Stimulated activated CD4-positive, alpha-beta T cell treated with anti-CD3 and anti-CD28 coated beads, Interleukin-12 subunit alpha, Interleukin-12 subunit beta, amount 100 ng/mL, for 4 hours (primary cell): ENCODE results near the gene GAK.
"Not testable (repeated sequence)": the region's sequence is repeated elsewhere in the genome, so short reads cannot be mapped to it uniquely, and the experiment has no call there.

Experiments
- DNase-seq: peaks from one replicate; pipeline ENCODE4 v3.0.0-alpha.2; 2020

GAK gene

DNA sequence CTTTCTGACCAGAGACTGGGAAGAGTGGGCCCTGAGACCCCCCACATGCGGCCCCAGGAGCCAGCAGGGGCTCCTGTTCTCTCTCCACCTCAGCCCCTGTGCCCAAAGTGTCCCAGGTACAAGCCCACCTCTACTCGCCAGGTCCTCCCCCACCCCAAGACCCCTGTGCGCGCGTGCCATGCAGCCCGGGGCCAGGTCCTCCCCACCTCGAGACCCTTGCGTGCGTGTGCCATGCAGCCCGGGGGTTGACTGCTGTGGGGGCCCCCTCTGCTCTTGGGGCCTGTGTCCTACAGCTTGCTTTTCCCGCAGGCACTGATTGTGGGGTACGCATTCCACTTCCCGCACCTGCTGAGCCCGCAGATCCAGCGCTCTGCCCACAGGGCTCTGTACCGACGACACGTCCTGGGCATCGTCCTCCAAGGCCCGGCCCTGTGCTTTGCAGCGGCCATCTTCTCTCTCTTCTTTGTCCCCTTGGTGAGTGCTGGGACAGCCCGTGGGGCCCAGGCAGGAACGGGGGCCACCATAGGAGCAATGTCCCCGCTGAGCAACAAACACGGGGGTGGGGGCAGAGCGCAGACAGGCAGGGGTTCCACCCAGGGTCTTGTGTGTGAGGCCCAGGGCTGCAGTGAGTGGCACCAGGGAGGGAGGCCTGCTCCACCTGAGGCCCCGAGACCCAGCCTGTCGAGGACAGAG, 20.9 kb upstream of the GAK start:
- no peak for DNase-seq

DNA sequence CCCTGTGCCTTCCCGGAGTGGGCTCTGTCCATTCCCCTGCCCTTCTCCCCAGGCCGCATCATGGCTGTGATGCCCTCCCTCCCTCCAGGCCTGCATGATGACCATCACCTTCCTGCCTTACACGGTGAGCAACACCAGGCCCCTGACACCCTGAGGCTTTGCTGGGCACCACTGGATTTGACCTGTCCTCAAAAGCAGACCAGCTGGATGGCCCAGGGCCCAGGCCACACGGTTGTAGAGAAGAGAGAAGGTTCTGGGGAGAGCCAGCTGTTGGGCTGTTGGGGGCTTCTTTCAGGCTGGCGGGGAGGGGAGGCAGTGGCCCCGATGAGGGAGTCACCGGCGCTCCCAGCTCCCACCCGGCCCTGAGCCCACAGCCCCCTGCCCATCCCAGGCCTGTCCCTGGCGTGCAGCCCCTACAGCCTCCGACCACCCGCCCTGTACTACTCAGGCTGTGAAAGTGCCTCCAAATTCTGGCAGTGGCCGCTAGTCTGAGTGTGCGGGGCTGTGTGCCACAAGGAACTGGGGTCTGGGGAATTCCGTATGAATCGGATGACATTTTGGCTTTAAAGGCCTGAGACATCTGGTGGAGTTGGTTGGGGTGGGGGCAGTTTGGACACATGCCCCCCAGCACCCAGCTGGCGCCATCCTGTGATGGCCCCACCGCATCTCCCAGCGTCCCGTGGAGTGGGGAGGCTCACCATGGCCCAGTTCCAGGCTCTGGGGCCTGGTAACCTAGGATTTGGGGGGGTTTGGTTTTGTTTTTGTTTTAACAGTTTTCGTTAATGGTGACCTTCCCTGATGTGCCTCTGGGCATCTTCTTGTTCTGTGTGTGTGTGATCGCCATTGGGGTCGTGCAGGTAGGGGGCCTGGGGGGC, 19.7 kb upstream of the GAK start:
- no peak for DNase-seq

DNA sequence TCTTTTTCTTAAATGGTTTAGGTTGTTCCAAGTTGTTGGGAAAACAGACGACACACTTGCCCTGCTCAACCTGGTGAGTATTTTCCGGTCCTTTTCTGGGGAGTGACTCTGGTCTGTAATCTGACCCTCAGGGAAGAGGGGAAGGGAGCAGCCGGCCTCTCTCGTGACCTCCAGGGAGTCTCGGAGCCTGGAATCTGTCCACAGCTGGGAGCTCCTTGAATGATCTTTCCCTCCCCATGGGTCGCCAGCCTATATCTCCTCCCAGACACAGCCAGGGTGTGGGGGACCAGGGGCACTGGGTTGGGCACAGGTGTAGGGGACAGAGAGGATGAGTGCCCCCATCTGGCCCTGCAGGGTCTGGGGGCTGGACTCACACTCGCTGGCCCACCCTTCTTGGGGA, 19.1 kb upstream of the GAK start:
- DNase-seq, result no peak

DNA sequence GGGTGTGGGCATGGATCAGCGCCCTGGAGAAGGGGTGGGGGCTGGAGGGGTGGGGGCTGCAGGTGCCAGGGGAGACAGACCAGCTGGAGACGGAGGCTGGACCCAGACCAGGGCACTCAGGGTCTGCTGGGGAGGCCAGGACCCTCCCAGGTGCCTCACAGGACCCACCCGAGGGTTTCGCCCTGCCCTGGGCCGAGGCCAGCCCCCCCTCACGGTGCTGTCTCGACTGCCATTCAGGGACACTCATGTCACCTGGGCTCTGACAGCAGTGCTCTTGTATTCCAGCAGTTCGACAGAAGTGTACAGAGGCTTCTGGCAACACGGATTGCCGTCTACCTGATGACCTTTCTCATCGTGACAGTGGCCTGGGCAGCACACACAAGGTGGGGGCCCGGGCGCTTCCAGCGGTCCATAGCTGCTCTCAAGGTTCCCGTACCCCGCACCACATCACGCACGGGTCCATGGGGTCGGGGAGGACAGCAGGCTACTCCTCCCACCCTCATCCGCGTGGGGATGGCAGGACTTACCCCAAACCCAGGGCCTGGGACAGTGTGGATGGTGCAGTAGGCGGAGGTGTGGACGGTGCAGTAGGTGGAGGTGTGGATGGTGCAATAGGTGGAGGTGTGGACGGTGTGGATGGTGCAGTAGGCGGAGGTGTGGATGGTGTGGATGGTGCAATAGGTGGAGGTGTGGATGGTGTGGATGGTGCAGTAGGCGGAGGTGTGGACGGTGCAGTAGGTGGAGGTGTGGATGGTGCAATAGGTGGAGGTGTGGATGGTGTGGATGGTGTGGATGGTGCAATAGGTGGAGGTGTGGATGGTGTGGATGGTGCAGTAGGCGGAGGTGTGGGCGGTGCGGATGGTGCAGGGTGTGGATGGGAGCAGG, 18.3 kb upstream of the GAK start:
- DNase-seq, result no peak

DNA sequence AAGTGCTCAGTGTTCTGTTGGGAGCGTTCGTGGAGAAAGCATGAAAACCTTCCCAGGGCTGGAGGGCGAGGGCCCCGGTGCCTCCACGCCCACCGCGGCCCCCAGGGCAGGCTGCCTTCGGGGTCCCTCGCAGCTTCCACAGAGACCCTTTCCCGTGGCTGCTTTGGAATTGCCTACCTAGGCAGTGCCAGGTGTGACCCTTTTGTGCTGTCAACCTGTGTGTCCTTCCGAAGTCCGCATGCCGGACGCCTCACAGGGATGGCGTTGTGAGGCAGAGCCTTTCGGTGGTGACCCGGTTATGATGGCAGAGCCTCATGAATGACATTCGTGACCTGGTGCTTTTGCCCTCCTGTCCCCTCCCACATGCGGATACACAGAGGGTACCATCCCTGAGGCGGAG, 17.5 kb upstream of the GAK start:
- no peak for DNase-seq

DNA sequence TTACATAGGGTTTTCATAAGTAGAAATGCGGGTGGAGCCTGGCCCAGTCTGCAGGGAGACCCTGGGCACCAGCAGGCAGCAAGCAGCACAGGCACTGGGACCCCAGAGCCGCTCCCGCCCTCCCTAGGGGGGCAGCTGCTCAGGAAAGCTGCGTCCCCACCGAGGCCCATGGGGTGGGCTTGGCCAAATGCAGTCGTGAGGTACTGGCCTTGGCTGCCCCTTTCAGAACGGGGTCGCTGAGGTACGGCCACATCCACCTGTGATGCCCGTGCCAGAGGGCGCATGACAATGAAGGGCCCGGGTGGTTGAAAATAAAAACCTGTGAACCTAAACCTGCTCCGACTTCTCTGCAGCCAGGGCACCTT, 16.8 kb upstream of the GAK start:
- DNase-seq, result no peak

DNA sequence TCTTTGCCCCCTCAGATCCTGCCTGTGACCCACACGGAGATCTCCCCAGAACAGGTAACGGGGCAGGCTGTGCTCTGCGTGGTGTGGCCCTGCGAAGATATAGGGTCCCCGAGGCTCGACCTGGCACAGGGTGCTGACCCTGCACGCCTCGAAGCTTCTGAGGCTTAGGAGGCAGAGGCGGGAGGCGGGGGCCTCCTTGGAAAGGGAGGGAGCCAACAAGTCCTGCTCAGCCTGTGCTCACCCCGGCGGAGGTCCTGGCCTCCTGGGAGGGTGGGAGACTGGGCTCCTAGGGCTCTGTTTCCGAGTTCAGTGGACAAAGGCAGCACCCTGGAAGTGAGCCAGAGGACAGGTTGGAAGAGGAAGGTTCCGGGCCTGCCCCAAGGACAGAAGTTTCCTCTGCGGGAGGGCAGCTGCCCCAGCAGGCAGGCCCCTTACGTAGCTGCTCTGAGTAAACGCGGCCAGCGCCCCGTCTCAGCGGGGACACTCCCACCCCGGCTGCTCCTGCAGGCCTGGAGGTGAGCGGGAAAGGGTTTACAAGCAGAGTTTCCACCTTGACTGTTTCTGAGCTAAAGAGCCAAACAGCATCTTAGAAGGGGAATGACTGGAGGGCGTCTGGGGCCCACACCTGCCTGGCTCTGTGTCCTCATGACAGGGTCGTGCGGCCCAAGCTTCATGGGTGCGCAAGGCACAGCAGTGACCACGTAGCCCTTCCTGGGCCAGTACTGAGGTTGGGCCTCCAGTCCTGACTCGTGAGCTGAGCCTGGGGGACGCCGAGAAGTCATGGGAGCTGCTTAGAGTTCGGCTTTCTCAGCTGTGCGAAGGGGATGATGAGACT, 16.2 kb upstream of the GAK start:
- DNase-seq, result no peak

DNA sequence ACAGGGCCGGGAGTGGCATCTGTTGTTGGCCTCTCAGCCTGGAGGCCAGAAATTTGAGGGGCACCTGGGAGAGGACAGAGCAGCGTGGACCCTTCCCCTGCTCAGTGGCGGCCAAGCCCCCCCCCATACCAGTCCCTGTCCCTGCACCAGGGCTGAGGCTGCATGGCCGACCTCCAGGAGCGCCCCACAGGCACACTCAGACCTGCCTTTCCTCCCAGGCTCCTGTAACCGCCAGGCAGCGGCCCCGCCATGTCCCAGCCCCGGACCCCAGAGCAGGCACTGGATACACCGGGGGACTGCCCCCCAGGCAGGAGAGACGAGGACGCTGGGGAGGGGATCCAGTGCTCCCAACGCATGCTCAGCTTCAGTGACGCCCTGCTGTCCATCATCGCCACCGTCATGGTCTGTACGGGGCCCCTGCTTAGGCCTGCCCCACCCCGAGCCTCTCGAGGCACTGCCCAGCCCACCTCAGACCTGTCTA, 15.4 kb upstream of the GAK start:
- no peak for DNase-seq

DNA sequence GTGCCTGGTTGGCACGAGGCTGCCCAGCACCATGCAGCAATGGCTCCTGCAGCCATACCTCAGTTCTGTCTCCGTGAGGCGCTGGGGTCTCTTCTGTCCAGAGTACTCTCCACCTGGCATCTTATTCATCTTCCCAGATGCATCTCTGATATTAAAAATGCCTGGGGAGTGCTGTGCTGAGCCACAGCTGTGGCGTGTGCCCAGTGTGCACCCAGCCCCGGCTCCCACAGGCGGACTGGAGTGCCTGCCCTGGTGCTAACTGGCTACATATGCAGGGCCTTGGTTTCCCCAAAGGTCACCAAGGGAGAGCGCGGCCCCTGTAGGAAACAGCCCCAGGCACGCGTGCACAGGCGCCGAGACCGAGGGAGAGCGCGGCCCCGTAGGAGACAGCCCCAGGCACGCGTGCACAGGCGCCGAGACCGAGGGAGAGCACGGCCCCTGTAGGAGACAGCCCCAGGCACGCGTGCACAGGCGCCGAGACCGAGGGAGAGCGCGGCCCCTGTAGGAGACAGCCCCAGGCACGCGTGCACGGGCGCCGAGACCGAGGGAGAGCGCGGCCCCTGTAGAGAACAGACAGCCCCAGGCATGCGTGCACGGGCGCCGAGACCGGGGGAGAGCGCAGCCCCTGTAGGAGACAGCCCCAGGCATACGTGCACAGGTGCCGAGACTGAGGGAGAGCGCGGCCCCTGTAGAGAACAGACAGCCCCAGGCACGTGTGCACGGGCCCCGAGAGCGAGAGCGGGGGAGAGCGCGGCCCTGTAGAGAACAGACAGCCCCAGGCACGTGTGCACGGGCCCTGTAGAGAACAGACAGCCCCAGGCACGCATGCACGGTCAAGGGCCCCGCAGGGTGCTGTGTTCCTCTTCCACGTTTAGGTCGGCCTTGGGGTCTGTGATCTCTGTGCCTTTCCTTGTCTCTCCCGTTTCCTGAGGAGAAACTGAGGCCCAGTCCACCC, 14.7 kb upstream of the GAK start:
- no peak for DNase-seq

DNA sequence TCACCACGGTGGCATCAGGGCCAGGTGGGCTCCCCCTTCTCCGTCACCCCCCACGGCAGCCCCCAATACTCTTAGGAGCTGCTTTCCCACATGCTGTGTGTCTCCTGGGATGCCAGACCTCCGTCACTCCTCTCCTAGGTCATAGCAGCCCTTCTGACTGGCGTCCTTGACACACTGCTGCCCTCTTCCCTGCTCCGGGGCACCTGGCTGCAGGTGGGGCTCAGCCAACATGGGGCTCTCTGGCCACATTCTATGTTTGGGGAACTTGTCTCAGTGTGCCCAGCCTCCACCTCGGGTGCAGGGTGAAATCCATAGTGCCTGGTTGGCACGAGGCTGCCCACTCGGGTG, 14.0 kb upstream of the GAK start:
- DNase-seq, result no peak

DNA sequence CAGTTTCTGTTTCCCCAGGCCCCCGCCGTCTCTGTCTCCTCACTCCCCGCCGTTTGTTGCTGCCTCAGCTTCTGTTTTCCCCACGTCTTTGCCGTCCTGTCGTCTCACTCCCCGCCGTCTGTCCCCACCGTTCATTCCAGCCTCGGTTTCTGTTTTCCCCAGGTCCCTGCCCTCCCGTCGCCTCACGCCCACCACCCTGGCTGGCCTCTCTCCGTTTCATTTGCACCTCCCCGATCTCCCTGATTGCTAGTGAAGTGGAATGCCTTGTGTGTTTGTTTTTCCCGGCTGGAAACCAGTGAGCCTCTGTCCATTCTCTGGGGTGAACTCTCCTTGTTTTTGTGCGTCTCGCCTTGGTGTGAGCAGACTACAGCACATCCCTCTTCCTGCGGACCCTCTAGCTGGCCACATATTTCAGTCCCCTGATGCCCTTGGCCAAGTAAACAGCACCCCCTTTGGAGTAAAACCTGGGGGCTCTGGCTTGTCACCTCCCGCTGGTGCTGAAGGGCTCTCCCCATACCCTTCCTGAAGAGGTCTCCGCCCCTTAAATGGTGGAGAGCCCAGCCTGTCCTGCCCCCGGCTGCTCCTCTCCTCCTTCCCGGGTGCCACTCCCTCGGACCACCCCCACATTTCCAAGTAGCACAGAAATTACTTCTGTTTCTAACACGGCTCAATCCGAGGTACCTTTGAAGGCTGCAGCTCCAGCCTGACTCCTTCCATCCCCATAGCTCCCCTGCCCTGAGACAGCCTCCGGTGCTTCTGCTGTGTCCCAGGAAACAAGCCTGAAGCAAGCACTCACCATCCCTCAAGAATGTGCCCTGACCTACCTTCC, 13.4 kb upstream of the GAK start:
- no peak for DNase-seq

DNA sequence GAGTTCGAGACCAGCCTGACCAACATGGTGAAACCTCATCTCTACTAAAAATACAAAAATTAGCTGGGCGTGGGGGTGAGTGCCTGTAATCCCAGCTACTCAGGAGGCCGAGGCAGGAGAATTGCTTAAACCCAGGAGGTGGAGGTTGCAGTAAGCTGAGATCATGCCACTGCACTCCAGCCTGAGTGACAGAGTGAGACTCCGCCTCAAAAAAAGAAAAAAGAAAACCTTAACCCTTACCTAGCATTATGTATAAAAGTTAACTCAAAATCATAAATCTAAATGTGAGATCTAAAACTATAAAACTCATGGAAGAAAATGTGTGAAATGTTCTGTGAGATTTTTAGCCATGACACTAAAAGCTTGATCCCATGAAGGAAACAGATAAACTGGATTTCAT, 7.4 kb upstream of the GAK start:
- not testable (repeated sequence) for DNase-seq

DNA sequence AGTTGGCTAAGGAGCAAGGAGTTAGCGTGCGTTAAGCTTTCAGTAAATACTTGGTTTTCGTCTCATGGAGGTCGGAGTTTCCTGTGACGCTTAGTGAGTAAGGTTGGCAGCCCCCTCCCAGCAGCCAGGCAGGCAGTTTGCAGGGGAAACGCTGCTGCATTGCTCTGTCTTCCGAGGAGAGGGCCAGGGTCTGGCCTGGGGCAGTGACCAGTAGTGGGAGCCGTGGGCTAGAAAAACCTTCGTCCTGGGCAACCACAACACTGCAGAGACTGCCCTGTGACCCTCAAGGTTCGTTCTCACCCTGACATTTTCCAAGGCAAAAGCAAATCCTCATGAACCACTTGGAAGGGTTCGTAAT, 576 bp upstream of the GAK start:
- DNase-seq, result no peak

DNA sequence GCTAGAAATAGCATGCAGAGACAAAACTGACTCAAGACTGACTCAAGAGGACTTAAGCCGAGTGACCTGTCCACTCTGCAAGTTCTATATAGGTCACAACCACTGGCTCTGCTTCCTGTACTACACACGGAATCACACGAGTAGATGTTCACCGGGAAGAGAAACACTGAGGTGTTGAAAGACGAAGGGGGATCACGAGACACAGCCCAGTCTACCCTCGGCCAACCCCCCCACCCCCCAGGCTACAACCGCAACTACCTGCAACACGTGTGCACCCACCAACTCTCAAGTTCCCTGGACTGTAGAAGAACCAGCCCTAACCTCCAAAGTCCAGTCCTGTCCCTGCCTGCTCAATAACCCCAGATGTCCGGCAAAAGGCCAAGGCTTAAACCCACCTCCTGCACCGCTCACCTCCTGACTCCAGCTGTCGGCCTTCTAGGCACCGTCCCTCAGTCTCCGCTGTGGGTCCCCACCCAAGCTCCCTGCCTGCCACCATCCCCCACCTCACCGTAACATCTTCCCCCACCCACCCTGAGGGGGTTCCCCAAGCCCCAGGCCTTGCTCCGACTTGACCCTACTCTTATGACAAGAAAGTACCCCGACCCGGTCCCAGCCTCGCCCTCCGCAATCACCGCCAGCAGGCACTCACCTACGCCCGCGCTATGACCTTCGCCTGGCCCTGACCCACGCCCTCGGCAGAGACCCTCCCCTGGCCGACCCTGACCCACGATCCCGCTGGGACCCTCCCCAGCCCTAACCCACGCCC, 739 bp downstream of the GAK start:
- DNase-seq, result no peak

DNA sequence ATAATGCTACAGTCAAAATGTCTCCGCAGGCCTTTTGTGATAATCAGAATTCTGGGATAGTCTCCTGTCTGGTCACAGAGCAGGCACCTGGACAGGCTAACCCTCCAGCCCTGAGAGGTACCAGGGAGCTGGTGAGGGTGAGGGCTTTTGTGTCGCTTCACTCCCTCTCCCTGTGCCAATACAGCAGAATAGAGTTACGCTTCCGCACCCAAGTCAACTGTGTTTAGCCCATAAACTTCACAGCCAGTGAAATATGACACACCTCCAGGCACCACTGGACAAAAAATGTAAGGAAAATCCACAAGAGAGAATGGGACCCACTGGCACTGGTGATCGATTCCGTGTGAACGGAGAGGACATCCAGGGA, 1.3 kb downstream of the GAK start:
- no peak for DNase-seq

DNA sequence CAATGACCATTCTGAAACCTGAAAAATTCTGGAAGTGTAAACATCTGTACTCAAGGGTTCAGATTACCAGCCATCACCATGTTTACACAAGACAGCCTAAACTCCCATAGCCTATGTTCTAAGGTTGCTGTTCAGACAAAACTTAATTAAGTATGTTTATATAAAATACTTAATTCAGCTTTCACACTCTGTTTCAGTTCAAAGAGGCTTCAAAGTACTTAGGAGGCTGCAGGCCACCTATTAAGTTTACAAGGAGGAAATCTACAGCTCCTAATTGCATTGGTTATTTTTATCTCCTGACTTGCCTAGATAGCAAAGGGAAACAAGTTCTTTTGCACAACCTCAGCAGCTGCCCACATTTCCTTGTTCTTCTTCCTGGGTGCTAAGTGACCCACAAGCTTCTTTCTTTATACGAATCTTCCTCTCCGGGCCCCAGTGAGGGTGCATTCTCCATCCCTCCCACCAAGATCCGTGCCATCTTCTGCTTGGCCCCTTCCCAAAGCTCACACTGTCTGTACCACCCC, 2.0 kb downstream of the GAK start:
- DNase-seq, result no peak

DNA sequence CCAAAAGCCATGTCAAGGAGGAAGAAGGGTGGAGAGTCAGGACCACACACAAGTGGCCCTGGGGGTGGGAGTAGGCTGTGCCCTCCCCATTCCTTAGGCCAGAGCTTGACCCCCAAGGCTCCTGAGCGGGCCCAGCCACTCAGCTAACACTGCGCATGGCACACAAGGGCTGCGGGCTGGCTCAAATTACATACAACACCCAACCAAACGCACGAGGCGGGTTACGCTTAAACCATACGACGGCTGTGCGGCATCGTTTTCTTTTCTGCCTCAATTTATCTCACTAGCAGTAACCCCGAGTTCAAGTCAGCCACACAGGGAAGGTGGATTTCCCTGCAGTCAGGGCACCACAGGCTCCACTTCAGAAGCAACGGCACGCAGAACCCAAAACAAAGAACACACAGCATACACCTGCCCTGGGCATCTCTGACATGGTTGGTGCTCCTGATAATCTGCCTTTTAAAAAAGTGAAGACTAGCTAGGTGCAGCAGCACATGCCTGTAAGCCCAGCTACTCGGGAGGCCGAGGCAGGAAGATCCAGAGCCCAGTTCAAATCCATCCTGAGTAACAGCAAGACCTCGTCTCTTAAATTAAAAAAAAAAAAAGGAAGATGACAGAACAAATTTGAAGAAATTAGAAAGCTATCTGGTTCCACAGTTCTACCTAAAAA, 2.9 kb downstream of the GAK start:
- DNase-seq, result no peak

DNA sequence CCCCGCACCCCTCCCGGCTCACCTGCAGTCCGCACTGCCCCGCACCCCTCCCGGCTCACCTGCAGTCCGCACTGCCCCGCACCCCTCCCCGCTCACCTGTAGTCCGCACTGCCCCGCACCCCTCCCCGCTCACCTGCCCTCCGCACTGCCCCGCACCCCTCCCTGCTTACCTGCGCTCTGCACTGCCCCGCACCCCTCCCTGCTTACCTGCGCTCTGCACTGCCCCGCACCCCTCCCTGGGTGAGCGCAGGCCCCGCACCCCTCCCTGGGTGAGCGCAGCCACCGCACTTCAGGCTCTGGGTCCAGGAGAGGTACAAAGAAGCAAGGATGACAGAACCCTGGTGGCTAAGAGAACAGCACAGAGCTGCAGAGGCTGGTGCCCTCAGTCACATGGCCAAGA, 4.5 kb downstream of the GAK start:
- not testable (repeated sequence) for DNase-seq

DNA sequence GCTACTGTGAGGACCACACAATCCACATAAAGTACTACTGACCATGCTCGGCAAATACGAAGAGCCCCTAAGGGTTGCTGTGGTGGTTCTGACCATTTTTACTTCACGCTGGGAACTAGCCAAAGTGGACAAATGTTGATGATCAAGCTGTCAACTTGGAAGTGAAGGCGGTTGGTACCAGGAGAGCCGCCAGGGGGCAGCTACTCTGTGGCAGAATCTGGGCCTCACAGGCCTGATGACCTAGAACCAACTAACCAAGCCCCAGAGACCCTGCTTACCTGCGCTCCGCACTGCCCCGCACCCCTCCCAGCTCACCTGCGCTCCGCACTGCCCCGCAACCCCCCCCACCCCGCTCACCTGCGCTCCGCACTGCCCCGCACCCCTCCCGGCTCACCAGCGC, 5.6 kb downstream of the GAK start:
- no peak for DNase-seq
